HG03378 (cell line): ENCODE results near the gene PLEKHO1.
"Not testable (repeated sequence)": the region's sequence is repeated elsewhere in the genome, so short reads cannot be mapped to it uniquely, and the experiment has no call there.

Experiments
- ATAC-seq: cut with Tn5 transposase; IDR thresholded peaks from one replicate; pipeline ENCODE4 v1.9.1; 2021; ENCODE audit warnings: mild to moderate bottlenecking, moderate library complexity; ENCODE audit not compliant: unreplicated experiment

PLEKHO1 gene

DNA sequence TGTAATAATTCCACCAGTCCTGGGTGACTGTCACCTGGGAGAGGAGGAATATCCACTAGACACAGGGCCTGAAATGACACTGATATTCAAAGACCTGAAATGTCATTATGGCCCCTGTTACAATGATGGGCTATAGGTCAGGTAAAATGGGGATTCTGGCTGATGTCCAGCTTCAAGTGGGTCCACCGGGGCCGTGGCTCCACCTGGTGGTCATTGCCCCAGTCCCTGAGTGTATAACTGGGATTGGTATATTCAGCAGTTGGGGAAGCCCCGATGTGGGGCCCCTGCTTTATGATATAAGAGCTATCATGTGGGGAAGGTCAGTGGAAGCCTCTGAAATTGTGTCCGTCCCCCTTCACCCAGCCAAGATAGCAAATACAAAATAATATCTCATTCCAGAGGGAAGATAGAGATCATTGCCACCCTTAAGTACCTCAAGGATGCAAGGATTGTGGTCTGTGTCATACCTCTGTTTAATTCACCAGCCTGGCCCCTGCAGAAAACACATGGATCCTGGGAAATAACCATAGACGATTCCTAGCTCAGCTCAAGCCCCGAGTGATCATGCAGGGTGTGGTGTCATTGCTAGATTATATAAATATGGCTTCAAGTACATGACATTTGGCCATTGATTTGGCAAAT lies 19.4 kb downstream of the PLEKHO1 start:
- ATAC-seq: no peak

DNA sequence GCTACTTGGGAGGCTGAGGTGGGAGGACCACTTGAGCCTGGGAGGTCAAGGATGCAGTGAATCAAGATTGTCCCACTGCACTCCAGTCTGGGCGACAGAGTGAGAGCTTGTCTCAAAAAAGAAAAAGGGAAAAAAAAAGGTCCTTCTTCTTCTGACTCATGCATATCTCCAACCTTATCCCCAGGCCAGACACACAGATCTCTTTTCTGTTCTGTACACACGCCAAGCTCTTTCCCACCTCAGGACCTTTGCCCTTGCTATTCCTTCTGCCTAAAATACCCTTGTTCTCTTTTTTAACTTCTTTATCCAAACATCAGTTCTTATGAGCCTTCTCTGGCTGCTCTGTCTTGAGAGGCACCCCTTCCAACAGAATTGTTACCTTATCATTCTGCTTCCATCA lies 22.1 kb downstream of the PLEKHO1 start:
- ATAC-seq: no peak

GRCh38 chr1:150173141-150173585 lies 23.4 kb downstream of the PLEKHO1 start:
- ATAC-seq: no peak

GRCh38 chr1:150176593-150176992 lies 26.9 kb downstream of the PLEKHO1 start:
- no peak for ATAC-seq

- no peak for ATAC-seq
These were observed 28.8 kb downstream of the PLEKHO1 start for GRCh38 chr1:150178548-150178947.

GRCh38 chr1:150179867-150180266 lies 30.2 kb downstream of the PLEKHO1 start:
- ATAC-seq: no peak

GRCh38 chr1:150180474-150180873 lies 30.8 kb downstream of the PLEKHO1 start:
- ATAC-seq: no peak

GRCh38 chr1:150182247-150182646 lies 32.5 kb downstream of the PLEKHO1 start:
- no peak for ATAC-seq

- no peak for ATAC-seq
These were observed 33.3 kb downstream of the PLEKHO1 start for GRCh38 chr1:150183061-150183460.

GRCh38 chr1:150185481-150185880 lies 35.8 kb downstream of the PLEKHO1 start:
- no peak for ATAC-seq

GRCh38 chr1:150186438-150186788 lies 36.7 kb downstream of the PLEKHO1 start:
- ATAC-seq: not testable (repeated sequence)

GRCh38 chr1:150186789-150187559 lies 37.3 kb downstream of the PLEKHO1 start:
- ATAC-seq: no peak

GRCh38 chr1:150187560-150187931 lies 37.8 kb downstream of the PLEKHO1 start:
- no peak for ATAC-seq

GRCh38 chr1:150192012-150192411 lies 42.3 kb downstream of the PLEKHO1 start:
- no peak for ATAC-seq

DNA sequence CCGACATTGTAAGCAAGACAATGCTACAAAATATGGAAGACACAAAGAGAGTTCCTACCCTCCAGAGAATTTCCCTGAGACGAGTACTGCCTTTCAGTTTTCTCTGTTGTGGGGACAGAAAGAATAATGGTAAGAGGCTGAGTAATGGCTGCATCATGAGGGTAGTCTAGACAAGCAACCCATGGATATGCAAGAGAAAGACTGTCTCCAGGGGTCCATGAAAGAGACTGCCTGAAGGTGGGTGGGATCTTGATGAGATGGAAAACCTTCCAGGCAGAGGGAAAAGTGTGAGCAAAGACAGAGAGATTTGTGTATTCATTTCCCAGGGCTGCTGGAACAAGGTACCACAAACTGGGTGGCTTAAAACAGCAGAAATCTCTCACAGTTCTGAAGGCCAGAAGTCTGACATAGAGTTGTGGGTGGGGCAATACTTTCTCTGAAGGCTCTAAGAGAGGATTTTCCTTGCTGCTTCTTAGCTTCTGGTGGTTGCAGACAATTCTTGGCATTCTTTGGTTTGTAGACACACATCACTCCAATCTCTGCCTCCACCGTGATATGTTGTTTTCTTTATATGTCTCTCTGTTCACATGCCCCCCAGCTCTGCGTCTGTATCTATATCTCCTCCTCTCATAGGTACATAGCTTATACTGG lies 44.8 kb downstream of the PLEKHO1 start:
- ATAC-seq: no peak

DNA sequence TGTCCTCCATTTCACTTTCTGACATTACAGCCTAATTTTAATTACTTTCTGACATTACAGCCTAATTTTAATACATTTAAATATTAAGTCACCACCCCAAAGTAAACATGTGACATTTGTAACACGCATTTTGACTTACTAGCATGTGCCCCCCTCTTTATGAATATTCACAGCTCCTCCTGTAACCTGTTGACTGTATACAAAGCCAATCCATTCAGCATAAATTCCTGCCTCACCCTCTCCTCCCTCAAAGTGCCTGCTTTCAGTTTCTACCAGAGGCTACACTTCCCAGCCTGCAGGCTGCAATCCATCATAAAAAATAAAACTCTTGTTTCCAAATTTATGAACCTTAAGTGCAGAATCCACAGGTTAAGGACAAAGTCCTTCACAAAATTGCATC lies 46.7 kb downstream of the PLEKHO1 start:
- ATAC-seq: no peak

DNA sequence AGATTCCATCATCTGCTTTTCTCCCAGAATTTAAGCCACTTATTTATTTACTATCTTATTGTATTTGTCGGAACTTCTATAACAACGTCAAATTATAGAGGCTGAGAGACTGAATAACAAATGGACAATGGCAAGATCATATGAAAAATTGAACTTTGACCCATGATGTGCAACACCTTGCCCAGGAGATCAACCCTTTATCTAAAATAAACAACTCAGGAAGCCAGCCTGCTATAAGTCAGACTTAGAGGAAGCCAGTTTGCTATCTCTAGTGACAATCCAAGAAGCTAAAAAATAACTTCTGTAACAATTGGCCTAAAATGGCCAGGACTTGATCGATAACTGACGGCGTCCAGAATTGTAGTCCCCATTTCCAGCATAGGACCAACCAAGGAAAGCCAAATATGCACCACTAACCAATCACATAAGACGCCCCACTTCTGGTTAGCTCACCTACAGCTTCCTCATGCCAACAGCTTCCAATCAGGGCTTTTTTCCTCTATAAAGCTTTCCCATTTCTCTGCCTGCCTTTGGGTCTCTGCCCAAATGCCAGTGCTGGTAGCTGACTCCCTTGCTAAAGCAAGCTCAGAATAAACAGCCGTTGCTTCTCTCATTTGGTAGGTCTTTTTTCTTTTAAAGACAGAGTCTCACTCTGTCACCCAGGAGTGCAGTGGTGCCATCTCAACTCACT lies 57.7 kb downstream of the PLEKHO1 start:
- no peak for ATAC-seq

- not testable (repeated sequence) for ATAC-seq
These were observed 58.7 kb downstream of the PLEKHO1 start for GRCh38 chr1:150208460-150208859.
